ENCODE data around the gene ANKRD62. TPM values are rescaled to one million over a fixed set of nuclear protein-coding genes. Genes with fewer than 3 reads are reported as not detected.

ANKRD62 gene
- polyA plus RNA-seq (2013, experiment 1 of 2; ENCODE audit: insufficient read length): not detected
- 0.02 TPM for polyA plus RNA-seq (2013, experiment 2 of 2; ENCODE audit: insufficient read length)

- no peak for DNase-seq
Measured at GRCh38 chr18:12093520-12094257, at the start of gene ANKRD62. ANKRD62 (plus strand) TSS chr18:12093843; CDS start chr18:12094018, 175 bp downstream.

- DNase-seq: peak; percentile 40
Measured at GRCh38 chr18:12044591-12044990, 49.1 kb upstream of the ANKRD62 start.

- no peak for DNase-seq
Measured at GRCh38 chr18:12046046-12046750, 47.4 kb upstream of the ANKRD62 start.

- DNase-seq: no peak
Measured at GRCh38 chr18:12046751-12047335, 46.8 kb upstream of the ANKRD62 start.

- DNase-seq: no peak
Measured at GRCh38 chr18:12048010-12048826, 45.4 kb upstream of the ANKRD62 start.

- DNase-seq: peak; percentile 70
Measured at GRCh38 chr18:12048827-12049175, 44.8 kb upstream of the ANKRD62 start.

GRCh38 chr18:12049978-12050811 lies 43.4 kb upstream of the ANKRD62 start:
- DNase-seq: peak; percentile 44

- no peak for DNase-seq
Measured at GRCh38 chr18:12052866-12053265, 40.8 kb upstream of the ANKRD62 start.

- DNase-seq: no peak
Measured at GRCh38 chr18:12053289-12053688, 40.4 kb upstream of the ANKRD62 start.

- no peak for DNase-seq
Measured at GRCh38 chr18:12056034-12056883, 37.4 kb upstream of the ANKRD62 start.

- DNase-seq: no peak
Measured at GRCh38 chr18:12056884-12057402, 36.7 kb upstream of the ANKRD62 start.

- DNase-seq: no peak
Measured at GRCh38 chr18:12057419-12058039, 36.1 kb upstream of the ANKRD62 start.

GRCh38 chr18:12059334-12060181 lies 34.1 kb upstream of the ANKRD62 start:
- no peak for DNase-seq

GRCh38 chr18:12060182-12060870 lies 33.3 kb upstream of the ANKRD62 start:
- no peak for DNase-seq

- no peak for DNase-seq
Measured at GRCh38 chr18:12061685-12062084, 32.0 kb upstream of the ANKRD62 start.

GRCh38 chr18:12062974-12063373 lies 30.7 kb upstream of the ANKRD62 start:
- no peak for DNase-seq

GRCh38 chr18:12064086-12064763 lies 29.4 kb upstream of the ANKRD62 start:
- DNase-seq: no peak

- no peak for DNase-seq
Measured at GRCh38 chr18:12065397-12065796, 28.2 kb upstream of the ANKRD62 start.

All from fibroblast of skin of abdomen (primary cell).